Skeletal muscle tissue (tissue), 4 donors: ENCODE data around the gene SERGEF. TPM values are rescaled to one million over a fixed set of nuclear protein-coding genes. Genes with fewer than 3 reads are reported as not detected.

Experiments used
- H3K27ac ChIP-seq: one replicate; pipeline ENCODE4 v1.7.0; 2013; ENCODE audit warnings: mild to moderate bottlenecking, low read depth, low read length, inconsistent platforms
- H3K27me3 ChIP-seq, 3 donors: one replicate each; pipeline ENCODE4 v1.7.0; 2013; ENCODE audit warnings: low read length in 3 of 3; ENCODE audit not compliant: control insufficient read depth in 3 of 3, insufficient read depth in 3 of 3
- H3K36me3 ChIP-seq, 3 donors: one replicate each; pipeline ENCODE4 v1.7.0; 2013; ENCODE audit warnings: low read length in 3 of 3; ENCODE audit not compliant: control insufficient read depth in 3 of 3, insufficient read depth in 3 of 3
- H3K4me1 ChIP-seq, 3 donors: one replicate each; pipeline ENCODE4 v1.7.0; 2013; ENCODE audit warnings: low read length in 3 of 3, mild to moderate bottlenecking in 3 of 3; ENCODE audit not compliant: control insufficient read depth in 3 of 3, insufficient read depth in 3 of 3
- H3K4me3 ChIP-seq, 3 donors: one replicate each; pipeline ENCODE4 v1.7.0; 2013; ENCODE audit warnings: low read length in 3 of 3
- H3K9ac ChIP-seq, 3 donors: one replicate each; pipeline ENCODE4 v1.7.0; 2013; ENCODE audit warnings: low read length in 3 of 3, mild to moderate bottlenecking in 3 of 3, moderate library complexity in 2 of 3, low read depth in 1 of 3
- H3K9me3 ChIP-seq, 3 donors: one replicate each; pipeline ENCODE4 v1.7.0; 2013; ENCODE audit warnings: low read length in 3 of 3; ENCODE audit not compliant: control insufficient read depth in 3 of 3
- total RNA-seq: library from RNA; depleted of rRNA; stranded (reverse); fragments of >200 nt; gene quantifications from one replicate; pipeline ENCODE4 v1.2.3, GENCODE V29; 2014
- donor health status: Osteomylitis.

The SERGEF gene
- total RNA-seq, 1 donor from 2014 or later, result 16.2 TPM

DNA sequence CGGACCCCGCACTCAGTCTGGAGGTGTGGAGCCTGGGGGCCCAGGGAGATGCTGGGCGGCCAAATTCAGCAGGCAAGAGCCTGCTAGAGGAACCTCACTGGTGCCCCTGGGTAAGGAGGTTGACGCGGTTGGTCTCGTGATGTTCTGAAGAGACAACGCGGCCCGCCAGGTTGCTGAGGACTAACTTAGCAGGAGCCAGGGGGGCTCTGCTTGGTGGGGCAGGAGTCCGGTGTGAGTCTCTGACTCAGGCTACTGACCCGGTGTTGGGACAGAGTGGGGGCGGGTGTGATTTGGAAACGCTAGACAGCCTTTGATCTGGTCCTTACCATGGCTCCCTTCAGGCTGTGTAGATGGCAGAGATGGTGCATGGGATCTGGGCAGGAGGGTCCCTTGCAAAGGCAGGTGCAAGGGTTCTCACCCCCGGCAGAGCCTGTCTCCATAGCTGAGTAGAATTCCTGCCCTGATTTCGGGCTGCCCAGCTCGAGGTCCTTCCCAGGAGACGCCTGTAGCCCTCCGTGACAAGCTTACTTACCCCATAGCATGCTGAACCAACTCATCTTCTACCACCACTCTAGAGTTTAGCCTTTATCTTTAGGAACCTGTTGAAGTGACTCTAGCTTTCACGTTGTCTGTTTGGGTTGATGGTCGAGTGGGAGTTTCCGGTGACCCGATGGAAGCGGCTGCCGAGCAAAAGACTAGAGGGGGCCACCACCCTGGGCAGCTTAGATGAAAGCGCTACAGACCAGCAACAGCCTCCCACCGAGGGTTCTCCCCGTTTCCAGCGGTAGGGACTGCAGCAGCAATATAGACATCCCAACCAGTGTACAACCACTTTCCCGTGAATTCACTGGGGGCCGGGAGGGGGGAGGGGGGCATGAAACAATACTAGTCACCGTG is 239.9 kb downstream of the SERGEF start:
- no peak overlapping the region for H3K27ac ChIP-seq
- H3K4me3 ChIP-seq, result no peak overlapping the region
- no peak overlapping the region for H3K9ac ChIP-seq
- H3K9me3 ChIP-seq, result no peaks in the 10 kb centered on the region
- no peaks in the 10 kb centered on the region for H3K27me3 ChIP-seq
- H3K4me1 ChIP-seq, result peaks cover 0 to 3% (median 0%) of the 10 kb centered on the region in 3 donors
- no peaks in the 10 kb centered on the region for H3K36me3 ChIP-seq

DNA sequence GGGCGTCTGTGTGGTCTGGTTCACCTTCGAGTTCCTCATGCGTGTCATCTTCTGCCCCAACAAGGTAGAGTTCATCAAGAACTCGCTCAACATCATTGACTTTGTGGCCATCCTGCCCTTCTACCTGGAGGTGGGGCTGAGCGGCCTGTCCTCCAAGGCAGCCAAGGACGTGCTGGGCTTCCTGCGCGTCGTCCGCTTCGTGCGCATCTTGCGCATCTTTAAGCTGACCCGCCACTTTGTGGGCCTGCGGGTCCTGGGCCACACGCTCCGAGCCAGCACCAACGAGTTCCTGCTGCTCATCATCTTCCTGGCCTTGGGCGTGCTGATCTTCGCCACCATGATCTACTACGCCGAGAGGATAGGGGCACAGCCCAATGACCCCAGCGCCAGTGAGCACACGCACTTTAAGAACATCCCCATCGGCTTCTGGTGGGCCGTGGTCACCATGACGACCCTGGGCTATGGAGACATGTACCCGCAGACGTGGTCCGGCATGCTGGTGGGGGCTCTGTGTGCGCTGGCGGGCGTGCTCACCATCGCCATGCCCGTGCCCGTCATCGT is 240.9 kb downstream of the SERGEF start:
- Histone ChIP-seq H3K9me3 (no peaks in the 10 kb centered on the region), H3K4me1 (peaks cover 0 to 3% (median 0%) of the 10 kb centered on the region in 3 donors), H3K27ac (no peak overlapping the region), H3K36me3 (no peaks in the 10 kb centered on the region), H3K27me3 (no peaks in the 10 kb centered on the region), H3K4me3 (no peak overlapping the region), H3K9ac (no peak overlapping the region)

DNA sequence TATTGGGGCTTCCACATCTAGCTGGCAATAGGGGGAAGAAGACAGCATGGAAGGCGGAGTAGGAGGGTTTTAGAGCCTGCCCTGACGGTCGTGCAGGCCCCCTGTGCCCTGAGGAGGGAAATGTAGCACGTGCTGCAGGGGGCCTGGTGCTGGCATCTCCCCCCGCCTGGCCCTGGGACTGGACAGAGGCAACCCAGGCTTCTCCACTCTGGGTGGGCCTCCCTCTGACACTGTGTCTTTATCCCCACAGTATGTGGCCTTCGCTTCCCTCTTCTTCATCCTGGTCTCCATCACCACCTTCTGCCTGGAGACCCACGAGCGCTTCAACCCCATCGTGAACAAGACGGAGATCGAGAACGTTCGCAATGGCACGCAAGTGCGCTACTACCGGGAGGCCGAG is 241.4 kb downstream of the SERGEF start:
- Histone ChIP-seq H3K27ac (no peak overlapping the region), H3K27me3 (no peaks in the 10 kb centered on the region), H3K9ac (no peak overlapping the region), H3K36me3 (no peaks in the 10 kb centered on the region), H3K4me3 (no peak overlapping the region), H3K4me1 (peaks cover 0 to 3% (median 0%) of the 10 kb centered on the region in 3 donors), H3K9me3 (no peaks in the 10 kb centered on the region)

DNA sequence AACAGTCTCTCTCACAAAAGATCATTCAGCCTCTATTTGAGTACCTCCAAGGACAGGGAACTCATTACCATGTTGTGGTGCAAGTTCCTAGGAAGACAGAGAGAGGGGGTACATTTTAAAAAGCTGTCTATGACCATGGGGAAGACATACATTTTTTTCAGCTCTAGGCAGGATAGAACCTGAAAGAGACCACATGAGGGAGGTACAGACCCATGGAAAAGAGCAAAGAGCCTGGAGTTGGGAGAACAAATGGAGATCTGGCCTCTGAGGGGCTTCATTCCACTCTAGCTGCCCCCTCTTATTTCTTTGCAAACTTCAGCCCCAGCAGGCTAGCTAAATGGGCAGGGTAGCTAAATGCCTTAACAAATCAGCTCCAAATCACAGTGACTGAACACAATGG is 241.9 kb downstream of the SERGEF start:
- Histone ChIP-seq H3K9ac (no peak overlapping the region), H3K4me1 (peaks cover 0 to 3% (median 0%) of the 10 kb centered on the region in 3 donors), H3K36me3 (no peaks in the 10 kb centered on the region), H3K9me3 (no peaks in the 10 kb centered on the region), H3K4me3 (no peak overlapping the region), H3K27me3 (no peaks in the 10 kb centered on the region), H3K27ac (no peak overlapping the region)

DNA sequence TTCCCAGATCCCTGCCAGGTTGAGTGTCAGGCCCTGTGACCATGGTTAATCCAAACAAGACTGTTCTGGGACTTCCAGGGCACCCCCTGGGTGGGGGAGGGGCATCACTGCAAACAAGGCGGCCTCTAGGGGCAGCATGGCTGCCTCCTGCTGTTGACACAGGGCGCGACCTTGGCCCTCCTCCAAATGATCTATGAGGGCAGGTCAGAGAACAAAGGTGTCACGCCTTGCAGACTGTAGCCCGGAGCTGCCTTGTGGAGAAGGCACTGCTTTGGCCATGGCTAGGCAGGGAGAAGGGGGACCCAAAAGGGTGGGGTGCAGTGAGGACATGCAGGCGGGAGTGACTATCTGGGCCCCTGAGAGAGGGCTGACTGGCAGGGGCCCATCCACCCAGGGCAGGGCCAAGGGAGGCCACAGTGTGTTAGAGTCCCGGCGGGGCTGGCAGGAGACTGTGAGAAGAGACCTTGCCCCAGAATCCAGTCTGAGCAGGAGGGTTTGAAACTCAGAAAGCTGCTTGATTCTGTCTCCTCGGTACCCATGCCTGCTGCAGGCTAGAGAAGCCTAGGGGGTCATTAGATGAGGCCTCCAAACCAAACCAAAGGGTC is 242.7 kb downstream of the SERGEF start:
- no peaks in the 10 kb centered on the region for H3K9me3 ChIP-seq
- H3K27ac ChIP-seq, result no peak overlapping the region
- peaks cover 0 to 3% (median 0%) of the 10 kb centered on the region in 3 donors for H3K4me1 ChIP-seq
- no peak overlapping the region for H3K9ac ChIP-seq
- no peaks in the 10 kb centered on the region for H3K27me3 ChIP-seq
- H3K36me3 ChIP-seq, result no peaks in the 10 kb centered on the region
- no peak overlapping the region for H3K4me3 ChIP-seq

DNA sequence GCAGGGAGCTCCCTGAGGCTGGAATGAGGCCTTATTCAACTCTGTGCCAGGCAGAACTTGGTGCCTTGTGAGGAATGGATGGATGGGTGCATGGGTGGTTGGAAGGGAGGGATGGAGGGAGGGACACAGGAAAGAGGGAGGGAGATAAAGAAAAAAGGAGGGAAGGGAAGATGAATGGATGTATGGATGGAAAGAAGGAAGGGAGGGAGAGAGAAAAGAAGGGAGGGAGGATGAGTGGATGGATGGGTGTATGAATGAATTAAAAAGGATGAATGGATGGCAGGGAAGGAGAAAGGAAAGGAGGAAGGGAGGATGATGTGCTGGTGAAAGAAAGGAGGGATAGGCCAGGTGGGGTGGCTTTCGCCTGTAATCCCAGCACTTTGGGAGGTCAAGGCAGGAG is 243.6 kb downstream of the SERGEF start:
- no peaks in the 10 kb centered on the region for H3K9me3 ChIP-seq
- H3K4me1 ChIP-seq, result peaks cover 0 to 3% (median 0%) of the 10 kb centered on the region in 3 donors
- no peak overlapping the region for H3K27ac ChIP-seq
- no peak overlapping the region for H3K4me3 ChIP-seq
- H3K36me3 ChIP-seq, result no peaks in the 10 kb centered on the region
- no peaks in the 10 kb centered on the region for H3K27me3 ChIP-seq
- H3K9ac ChIP-seq, result no peak overlapping the region

DNA sequence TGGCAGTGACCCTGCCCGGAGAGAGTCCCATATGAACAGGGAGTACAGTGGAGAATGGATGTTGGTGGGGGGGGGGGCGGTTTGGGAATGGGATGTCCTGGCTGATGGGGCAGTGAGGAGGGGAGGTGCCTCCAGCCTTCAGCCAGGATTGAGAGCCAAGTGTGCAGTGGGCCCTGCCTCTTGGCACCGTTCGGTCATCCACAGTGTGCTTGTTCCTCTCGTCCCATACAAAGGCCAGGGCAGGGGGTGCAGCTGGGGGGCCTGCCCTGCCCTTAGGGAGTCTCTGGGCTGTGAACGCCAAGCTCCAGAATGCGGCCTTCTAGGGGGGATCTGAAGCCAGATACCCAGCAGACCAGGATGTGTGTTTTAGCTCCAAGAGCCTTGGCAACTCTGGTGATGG is 244.3 kb downstream of the SERGEF start:
- Histone ChIP-seq H3K36me3 (no peaks in the 10 kb centered on the region), H3K4me3 (no peak overlapping the region), H3K4me1 (peaks cover 0 to 3% (median 0%) of the 10 kb centered on the region in 3 donors), H3K27me3 (no peaks in the 10 kb centered on the region), H3K9ac (no peak overlapping the region), H3K27ac (no peak overlapping the region), H3K9me3 (no peaks in the 10 kb centered on the region)

DNA sequence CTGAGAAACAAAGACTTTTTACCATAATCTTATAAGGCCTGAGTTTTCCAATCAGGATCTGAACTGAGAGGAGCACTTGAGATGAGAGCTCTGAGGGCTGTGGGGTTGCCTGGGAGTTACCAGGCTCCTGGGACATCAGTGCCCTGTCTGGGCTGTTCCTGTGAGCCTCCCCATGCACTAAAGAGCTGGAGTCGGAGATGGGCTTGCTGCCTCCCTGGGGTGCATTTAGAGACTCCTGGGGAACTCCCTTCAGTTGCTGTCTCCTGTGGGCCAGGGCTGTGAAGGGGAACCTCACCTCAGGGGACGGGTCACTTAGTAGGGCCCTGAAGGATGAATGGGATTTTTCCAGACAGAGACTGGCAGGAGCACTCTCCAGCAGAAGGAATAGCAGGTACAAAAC is 244.9 kb downstream of the SERGEF start:
- H3K27me3 ChIP-seq, result no peaks in the 10 kb centered on the region
- H3K9me3 ChIP-seq, result no peaks in the 10 kb centered on the region
- peaks cover 0 to 3% (median 0%) of the 10 kb centered on the region in 3 donors for H3K4me1 ChIP-seq
- H3K27ac ChIP-seq, result no peak overlapping the region
- H3K4me3 ChIP-seq, result no peak overlapping the region
- H3K36me3 ChIP-seq, result no peaks in the 10 kb centered on the region
- H3K9ac ChIP-seq, result no peak overlapping the region

DNA sequence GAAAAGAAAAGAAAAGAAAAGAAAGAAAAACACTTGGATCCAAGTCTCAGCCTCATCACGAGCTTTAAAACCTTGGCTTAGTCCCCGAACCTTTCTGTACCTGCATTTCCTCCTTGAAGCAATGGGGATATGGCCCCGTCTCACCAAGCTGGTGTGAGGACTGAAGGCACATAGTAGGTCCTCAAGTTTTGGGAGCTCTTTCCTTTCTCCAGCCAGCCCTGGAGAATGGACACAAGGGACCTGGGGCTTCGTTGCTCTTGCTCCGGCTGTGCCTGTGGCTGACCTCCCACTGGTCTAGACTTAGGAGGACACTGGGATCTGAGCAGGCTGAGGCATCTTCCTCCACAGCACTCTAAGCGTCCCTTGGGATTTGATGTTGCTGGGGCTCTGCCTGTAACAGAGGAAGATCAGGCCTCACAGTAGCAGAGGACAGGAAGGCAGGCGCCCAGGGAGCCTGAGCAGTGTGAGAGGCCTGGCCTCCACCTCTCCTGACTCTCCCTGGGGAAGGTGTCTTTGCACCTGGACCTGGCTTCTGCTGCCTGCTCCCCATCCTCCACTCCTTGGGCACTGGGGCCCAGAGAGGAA is 245.5 kb downstream of the SERGEF start:
- H3K27me3 ChIP-seq, result no peaks in the 10 kb centered on the region
- peaks cover 0 to 3% (median 0%) of the 10 kb centered on the region in 3 donors for H3K4me1 ChIP-seq
- no peaks in the 10 kb centered on the region for H3K9me3 ChIP-seq
- no peak overlapping the region for H3K27ac ChIP-seq
- H3K4me3 ChIP-seq, result no peak overlapping the region
- H3K9ac ChIP-seq, result no peak overlapping the region
- no peaks in the 10 kb centered on the region for H3K36me3 ChIP-seq

DNA sequence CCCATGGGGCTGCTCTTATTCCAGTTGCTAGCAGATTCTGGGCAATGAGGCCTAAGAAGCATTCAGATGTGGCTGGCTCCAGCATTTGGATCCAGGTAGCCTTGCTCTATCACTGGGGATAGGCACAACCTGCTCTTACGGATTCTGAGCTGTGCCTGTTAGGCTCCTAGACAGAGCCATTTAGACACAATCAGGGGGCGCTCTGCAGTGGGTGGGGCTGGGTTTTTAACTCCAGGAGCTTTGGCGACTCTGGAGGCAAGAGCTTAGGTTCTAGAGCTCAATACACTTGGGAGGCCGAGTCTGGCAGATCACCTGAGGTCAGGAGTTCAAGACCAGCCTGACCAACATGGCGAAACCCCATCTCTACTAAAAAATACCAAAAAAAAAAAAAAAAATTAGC is 246.3 kb downstream of the SERGEF start:
- no peak overlapping the region for H3K9ac ChIP-seq
- no peaks in the 10 kb centered on the region for H3K9me3 ChIP-seq
- H3K4me1 ChIP-seq, result peaks cover 0 to 3% (median under 1%) of the 10 kb centered on the region in 3 donors
- H3K27ac ChIP-seq, result no peak overlapping the region
- no peaks in the 10 kb centered on the region for H3K36me3 ChIP-seq
- H3K4me3 ChIP-seq, result no peak overlapping the region
- no peaks in the 10 kb centered on the region for H3K27me3 ChIP-seq
